ENCODE results near the gene PRKG1. TPM values are rescaled to one million over a fixed set of nuclear protein-coding genes. Genes with fewer than 3 reads are reported as not detected.
A peak's percentile ranks its signal among the peaks of the same experiment; 100 is the strongest.

The PRKG1 gene
- total and polyA plus RNA-seq, 12 donors = 3.8 to 48.1 (median 29.9) TPM

GRCh38 chr10:51314481-51314880 lies 240.2 kb downstream of the PRKG1 start:
- TF ChIP-seq CTCF (IDR thresholded peaks at IDR 0.05) = no peak
- Histone ChIP-seq H3K4me3 (no peak overlapping the region), H3K36me3 (no peaks in the 10 kb centered on the region), H3K27me3 (no peaks in the 10 kb centered on the region), H3K4me1 (peaks cover 0 to 36% (median 13%) of the 10 kb centered on the region in 9 donors), H3K27ac (no peak overlapping the region), H3K9me3 (no peaks in the 10 kb centered on the region)
- 59 to 73% methylated on average over 1 of the region's 1 CpG for WGBS, 2 donors
- ATAC-seq = no peak
- intact Hi-C loops (cut with DNase I) = no loop called here
- DNase-seq = no peak

- intact Hi-C loops (cut with DNase I) = no loop called here
- TF ChIP-seq CTCF (IDR thresholded peaks at IDR 0.05) = no peak
- Histone ChIP-seq H3K9me3 (no peaks in the 10 kb centered on the region), H3K4me1 (peaks cover 0 to 35% (median 10%) of the 10 kb centered on the region in 9 donors), H3K4me3 (no peak overlapping the region), H3K27me3 (no peaks in the 10 kb centered on the region), H3K27ac (peak overlapping the region in 1 of 10 donors; percentile 8), H3K36me3 (no peaks in the 10 kb centered on the region)
- DNase-seq (no peak), ATAC-seq (no peak)
- 73 to 76% methylated on average over 2 of the region's 2 CpGs for WGBS, 2 donors
These were observed 244.3 kb downstream of the PRKG1 start for GRCh38 chr10:51318399-51319172.

- Histone ChIP-seq H3K27me3 (no peaks in the 10 kb centered on the region), H3K9me3 (no peaks in the 10 kb centered on the region), H3K27ac (peak overlapping the region in 2 of 10 donors; percentile 8 to 17), H3K4me1 (peaks cover 0 to 30% (median 7%) of the 10 kb centered on the region in 9 donors), H3K36me3 (no peaks in the 10 kb centered on the region), H3K4me3 (no peak overlapping the region)
- DNase-seq = no peak
- no peak for TF ChIP-seq CTCF (IDR thresholded peaks at IDR 0.05)
- no peak for ATAC-seq
- WGBS, 2 donors = 36 to 66% methylated on average over 1 of the region's 1 CpG
- intact Hi-C loops (cut with DNase I) = no loop called here
These were observed 244.8 kb downstream of the PRKG1 start for GRCh38 chr10:51319173-51319435.

GRCh38 chr10:51321300-51321699 lies 247.0 kb downstream of the PRKG1 start:
- H3K4me3 ChIP-seq = no peak overlapping the region
- WGBS, 2 donors = 70 to 72% methylated on average over 3 of the region's 3 CpGs
- intact Hi-C loops (cut with DNase I) = no loop called here
- no peak for TF ChIP-seq CTCF (IDR thresholded peaks at IDR 0.05)
- no peaks in the 10 kb centered on the region for H3K27me3 ChIP-seq
- peaks cover 0 to 6% (median 0%) of the 10 kb centered on the region in 11 donors for H3K9me3 ChIP-seq
- no peak overlapping the region for H3K27ac ChIP-seq
- no peaks in the 10 kb centered on the region for H3K36me3 ChIP-seq
- DNase-seq (no peak), ATAC-seq (no peak)
- H3K4me1 ChIP-seq = peaks cover 0 to 21% (median 0%) of the 10 kb centered on the region in 9 donors
